GM21619 (cell line): ENCODE results near the gene UBL4A.
"Not testable (repeated sequence)": the region's sequence is repeated elsewhere in the genome, so short reads cannot be mapped to it uniquely, and the experiment has no call there.

Source experiments
- ATAC-seq: cut with Tn5 transposase; IDR thresholded peaks from one replicate; pipeline ENCODE4 v1.9.1; 2021; ENCODE audit not compliant: unreplicated experiment

The UBL4A gene

DNA sequence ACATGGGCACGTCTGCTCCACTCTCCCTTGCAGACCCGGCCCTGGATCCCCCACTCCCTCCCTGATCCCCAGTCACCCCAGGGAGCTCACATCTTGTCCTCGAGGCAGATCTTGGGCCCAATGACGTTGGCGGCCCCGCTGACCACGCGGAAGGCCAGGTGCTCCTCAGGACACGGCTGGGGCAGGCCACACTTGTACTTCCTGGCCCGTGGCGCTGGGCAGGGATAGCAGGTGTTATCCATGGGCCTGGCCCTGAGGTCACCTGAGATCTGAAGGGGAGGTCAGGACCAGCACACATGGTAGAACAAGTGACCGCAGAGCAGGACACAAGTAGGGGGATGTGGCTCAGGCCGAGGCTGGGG is 21.9 kb upstream of the UBL4A start:
- no peak for ATAC-seq

DNA sequence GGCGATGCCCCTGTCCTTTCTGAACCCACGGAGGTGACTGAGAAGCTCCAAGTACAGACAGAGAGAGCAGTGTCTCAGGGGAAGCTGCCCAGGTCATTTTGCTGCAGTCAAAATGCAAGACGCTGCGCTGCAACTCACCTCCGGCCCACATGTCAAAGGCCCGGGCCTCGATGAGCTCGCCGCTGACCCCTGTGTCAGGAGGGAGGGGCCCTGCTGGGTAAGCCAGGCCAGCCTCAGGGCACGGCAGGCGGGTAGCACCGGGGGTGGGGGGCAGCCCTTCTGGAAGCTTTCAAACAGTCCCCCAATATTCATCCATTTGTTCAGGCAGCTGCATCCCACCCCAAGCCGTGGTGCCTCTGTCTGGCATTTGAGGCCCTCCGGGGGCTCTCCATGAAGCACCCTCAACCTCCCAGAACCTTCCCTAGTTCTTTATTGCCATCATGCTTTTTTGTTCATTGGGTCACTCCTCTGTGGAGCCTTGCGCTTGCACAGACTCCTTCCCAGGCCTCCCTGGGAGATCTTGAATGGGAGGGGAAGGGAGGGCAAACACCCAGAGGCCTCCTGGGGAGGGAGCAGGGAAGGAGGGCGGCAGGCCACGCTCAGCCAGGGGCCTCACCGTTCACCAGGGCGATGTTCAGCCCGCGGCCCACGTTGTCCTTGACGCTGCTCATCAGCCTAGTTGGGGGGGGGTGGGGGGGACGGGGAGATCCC is 21.4 kb upstream of the UBL4A start:
- no peak for ATAC-seq

DNA sequence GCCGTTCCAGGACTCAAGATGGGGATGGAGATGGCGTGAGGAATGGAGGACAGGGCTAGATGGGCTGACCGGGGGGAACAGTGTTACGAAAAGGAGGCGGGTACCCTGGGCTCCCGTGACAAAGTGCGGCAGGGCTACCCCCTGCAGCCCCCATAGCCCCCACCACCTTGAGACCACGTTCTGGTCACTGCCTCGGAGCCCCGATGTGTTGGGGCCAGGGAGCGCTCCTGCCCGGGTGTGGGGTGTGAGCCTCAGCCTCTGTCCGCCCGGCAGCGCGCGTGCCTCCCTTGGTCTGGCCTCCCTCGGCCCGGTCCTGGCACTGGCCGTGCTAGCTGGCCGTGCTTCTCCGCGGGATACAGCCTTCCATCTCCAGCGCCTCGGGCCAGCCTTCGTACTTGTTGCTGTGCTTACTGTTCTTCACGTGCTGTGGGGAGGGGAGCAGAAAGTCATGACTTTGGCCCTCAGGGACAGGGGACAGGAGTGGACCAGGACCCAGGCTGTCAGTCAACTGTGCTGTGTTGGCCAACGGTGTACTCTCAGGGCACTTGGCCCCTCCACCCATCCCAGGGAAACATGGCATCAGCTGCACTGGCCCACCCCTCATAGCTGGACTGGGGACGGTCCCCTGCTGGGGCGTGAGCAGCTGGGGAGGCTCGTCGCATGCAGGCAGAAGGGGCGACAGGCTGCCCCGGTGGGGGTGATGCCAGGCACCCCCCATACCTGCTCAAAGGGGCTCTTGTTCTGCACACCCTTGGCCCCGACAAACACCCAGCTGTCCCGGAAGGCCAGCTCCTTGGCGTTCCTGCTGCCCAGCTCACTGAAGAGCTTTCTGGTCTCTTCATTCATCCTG is 20.3 kb upstream of the UBL4A start:
- ATAC-seq: no peak

DNA sequence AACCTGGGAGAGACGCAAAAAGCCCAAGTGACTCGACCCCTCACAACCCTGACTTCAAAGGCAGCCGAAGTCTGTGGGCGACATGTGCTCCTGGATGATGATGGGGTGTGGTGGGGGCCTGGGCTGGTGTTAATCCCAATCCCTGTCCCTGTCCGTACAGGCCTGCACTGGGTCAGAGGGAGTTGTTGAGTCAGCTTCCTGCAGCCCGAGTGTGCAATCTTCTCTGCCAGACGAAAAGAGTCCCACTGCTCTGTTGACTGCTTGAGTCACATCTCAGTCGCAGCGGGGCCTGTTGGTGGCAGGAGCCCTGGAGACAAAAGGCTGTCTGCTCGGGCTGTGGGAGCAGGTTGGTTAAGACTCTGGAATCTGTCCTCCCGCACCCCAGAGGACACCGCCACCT is 19.3 kb upstream of the UBL4A start:
- ATAC-seq: no peak

DNA sequence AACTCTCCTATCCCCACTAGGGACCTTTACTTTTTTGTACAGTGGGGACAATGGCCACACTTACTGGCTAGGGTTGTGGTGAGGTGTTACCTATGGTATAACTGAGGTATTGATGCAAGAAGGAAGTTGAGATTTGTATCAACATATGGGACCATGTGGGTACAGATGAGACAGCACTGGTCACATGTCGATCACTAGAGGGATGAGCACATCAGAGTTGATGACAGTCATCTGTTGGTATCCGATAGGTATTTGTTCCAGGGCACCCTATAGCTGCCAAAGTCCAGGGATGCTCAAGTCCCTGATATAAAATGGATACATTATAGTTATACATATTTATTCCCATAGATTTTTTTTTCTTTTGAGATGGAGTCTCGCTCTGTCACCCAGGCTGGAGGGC is 16.6 kb upstream of the UBL4A start:
- ATAC-seq: no peak

DNA sequence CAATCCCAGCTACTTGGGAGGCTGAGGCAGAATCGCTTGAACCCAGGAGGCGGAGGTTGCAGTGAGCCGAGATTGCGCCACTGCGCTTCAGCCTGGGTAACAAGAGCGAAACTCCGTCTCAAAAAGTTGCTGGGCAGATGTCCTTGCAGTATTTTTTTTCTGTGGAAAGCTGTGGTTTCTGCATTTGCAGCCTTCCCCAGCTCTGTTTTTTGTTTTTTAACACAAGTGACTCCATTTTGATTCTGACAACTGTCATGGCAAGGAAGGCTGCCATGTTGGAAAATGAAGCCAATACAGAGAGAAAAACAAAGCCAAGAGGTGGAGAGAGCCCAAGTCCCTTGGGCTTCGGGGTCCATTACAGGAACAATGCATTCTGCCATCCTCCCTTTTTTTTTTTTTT is 15.7 kb upstream of the UBL4A start:
- no peak for ATAC-seq

DNA sequence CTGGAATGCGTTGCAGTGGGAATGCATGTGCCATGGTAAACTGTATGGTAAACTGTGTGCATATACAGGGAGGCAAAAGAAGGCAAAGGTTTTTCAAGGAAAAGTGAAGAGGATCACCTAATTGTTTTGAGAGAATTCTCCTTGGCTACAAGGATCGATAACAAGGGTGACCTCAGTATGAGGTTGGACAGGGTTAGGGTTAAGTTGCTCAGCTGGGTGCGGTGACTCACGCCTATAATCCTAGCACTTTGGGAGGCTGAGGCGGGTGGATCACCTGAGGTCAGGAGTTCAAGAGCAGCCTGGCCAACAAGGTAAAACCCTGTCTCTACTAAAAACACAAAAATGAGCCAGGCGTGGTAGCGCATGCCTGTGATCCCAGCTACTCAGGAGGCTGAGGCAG is 15.0 kb upstream of the UBL4A start:
- ATAC-seq: not testable (repeated sequence)

DNA sequence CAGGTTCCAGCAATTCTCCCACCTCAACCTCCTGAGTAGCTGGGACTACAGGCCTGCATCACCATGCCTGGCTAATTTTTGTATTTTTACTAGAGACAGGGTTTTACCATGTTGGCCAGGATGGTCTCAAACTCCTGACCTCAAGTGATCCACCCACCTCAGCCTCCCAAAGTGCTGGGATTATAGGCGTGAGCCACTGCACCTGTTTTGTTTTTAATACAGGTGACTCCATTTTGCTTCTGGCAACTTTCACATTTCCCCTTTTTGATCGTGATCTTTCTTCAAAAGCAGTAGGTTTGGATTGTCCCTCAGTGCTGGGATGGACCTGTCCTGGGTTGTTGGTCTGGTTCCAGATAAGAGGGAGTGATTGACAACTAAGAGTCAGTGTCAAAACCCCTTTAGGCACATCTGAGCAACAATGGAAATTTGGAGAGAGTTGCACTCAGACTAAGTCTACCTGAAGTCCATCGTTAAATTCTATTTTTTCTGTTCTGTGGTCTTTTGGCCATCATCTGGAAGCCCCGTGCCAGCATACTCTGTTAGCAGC is 10.2 kb upstream of the UBL4A start:
- ATAC-seq: not testable (repeated sequence)

DNA sequence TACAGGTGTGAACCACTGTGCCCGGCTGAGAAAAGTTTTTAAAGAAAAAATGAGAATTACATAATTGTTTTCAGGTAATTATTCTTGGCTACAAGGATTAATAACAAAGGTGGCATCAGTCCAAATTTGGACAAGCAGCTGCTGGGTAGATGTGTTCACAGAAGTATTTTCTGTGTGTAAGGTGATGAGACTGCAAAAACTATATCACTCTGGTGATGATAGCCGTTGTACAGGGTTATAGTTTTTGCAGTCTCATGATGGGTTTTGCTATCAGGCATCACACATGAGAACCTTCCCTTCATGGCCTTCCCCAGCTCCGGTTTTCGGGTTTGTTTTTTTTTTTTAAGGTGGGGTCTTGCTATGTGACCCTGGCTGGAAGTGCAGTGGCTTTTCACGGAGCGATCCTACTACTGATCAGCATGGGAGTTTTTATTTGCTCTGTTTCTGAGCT is 9.1 kb upstream of the UBL4A start:
- ATAC-seq: no peak

DNA sequence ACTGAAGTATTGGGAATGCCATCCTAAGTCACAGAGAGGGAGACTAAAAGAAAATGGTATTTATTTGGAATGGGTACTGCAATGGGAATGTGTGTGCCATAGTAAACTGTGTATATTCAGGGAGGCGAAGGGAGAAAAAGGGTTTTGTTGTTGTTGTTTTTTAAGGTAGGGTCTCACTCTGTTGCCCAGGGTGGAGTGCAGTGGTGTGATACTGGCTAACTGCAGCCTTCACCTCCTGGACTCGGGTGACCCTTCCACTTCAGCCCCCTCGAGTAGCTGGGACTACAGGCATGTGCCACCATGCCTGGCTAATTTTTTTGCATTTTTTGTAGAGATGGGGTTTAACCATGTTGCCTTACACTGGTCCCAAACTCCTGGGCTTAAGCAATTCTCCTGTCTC is 8.3 kb upstream of the UBL4A start:
- ATAC-seq: no peak

DNA sequence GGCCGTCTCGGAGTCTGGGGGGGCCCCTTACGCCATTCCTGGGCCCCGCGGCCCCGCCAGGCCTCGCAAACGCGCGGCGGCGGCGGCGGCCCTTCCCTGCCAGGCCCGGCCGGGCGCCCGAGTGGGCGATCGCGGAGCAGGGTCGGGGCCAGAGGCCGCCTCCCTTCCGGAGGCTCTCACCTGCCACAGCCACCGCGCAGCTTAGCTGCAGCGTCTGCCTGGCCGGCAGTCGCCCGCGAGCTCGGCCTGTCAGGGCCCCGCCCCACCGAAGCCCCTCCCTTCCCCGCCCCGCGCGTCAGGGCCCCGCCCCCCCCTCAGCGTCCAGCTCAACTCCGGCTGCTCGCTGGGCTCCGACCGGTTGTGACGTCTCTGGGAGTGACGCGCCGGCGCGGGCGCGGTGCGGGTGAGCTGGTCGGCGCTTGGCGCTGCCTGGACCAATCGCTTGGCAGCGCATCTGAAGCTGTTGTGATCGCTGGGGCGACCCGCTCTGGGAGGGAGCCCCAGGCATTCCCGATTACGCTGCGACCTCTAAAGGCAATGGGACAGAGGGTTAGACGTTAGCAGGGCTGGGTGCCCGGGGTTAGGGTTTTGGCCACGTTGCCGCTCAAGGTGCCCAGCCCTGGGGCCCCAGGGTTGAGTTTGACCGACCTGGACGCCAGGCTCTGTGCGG is 4.1 kb upstream of the UBL4A start, which contains the start of gene SLC10A3:
TSS of gene SLC10A3 (minus strand) at position 216 of the 670 bp plus-strand sequence. CDS start 1,689 bp downstream, outside the sequence.
- ATAC-seq: peak; percentile 82

DNA sequence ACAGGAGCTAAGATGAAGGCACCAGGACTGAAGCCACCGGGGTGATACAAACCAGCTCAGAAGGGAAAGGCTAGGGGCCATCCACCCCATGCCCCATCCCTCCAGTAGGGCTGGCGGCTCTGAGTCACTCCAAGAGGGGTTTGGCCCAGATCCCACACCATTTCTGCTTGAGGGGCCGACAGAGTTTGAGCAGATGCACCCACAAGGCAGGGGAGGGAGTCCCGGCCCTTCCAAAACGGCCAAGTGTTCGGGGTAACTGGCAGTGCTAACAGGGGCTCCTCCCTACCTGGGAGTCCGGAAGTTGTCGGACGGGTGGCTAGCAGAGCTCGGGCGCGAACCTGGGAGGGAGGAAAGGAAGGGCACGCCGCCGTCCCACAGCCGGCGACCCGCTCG is 3.6 kb upstream of the UBL4A start:
- peak; percentile 25 for ATAC-seq

DNA sequence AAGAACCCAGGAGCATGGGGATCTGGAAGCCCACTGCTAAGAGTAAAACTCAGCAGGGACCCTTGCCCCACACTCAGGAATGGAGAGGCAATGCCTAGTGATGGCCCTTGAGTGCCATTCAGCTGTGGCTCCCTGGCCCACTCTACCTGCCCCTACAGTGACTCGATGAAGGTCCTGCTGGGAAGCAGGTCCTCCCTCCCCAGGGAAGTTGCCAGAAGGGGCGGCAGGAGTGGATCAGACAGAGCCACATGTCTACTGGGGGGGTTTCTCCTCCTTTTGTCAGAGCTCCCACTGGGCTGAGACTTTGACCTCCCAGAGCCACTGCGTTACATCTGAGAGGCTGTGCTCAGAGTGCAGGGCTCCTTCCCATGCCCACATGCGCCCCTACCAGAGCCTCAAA is 2.8 kb upstream of the UBL4A start:
- ATAC-seq: no peak

DNA sequence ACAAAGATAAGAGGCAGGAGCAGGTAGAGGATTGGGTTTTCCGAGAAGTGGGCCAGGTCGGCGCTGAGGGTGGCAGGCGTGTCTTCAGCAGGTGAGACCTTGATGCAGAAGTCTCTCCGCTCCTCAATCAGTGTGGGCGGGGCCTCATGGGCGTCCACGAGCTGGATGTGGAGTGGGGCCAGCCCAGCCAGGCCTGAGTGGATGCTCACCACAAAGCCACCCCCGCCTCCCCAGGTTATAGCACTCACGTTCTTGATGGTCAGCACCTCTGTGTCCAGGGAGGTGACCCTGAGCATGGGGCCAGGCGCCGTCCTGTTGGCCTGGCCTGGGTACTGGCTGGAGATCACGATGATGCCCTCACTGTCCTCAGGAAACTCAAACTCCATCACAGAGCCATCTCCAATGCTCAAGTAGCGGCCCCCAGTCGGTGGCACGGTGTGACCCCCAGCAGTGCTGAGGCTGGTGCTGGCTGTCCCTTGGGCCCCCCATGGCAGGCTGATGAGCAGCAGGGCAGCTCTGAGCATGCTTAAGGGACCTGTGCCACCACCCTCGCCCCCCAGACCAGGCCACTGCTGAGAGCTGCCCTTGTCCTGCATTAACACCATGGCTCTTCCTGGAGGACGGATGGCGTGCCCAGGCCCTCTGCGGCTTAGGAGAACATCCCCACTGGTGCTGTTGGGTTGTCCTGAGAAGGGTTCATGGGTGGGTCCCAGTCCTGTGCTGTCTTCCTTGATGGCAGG is 2.1 kb upstream of the UBL4A start:
- ATAC-seq: no peak

DNA sequence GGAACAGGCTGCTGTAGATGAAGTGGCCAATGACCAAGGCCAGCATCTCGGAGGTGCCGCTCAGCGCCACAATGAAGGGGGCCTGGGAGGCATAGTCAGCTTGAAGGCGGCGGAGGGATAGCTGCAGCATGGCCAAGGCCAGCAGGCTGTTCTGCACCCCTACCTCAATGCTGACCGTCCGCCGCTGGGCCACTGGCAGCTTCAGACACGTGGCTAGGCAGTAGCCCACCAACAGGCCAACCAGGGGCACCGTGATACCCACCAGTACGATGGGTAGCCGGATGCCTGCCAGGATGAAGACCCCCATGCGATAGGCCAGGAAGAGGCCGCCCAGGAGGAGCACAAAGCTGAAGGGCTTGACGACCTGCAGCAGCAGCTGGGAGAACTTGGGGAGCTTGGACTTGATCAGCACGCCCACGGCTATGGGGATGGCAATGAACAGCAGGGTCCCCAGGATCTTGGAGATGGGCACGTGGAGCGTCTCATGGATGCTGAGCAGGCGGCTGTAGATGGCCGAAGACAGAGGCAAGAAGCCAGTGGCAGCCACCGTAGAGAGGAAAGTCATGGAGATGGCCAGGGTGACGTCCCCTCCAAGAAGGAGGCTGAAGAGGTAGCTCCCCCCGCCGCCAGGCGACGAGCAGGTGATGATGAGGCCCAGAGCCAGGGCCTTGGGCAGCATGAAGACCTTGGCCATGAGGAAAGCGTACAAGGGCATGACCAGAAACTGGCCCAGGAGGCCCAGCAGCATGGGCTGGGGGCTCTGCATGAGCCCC is 1.3 kb upstream of the UBL4A start:
- ATAC-seq: no peak

DNA sequence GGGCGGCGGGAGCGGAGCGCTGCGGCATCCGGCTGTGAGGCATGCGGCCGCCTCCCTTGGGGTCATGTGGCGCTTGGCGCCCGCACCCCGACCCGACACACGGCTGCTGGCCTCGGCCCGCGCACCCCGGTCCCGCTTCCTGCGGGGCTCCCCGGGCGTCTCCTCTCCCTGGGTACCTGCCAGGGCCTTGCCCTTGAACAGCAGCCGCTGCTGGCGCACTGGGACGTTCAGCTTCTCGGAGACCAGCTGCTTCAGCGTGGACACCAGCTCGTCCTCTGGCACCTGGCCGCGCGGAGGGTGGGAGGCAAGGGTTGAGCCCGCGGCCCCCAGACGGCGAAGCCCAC is 391 bp downstream of the UBL4A start:
- ATAC-seq: no peak

DNA sequence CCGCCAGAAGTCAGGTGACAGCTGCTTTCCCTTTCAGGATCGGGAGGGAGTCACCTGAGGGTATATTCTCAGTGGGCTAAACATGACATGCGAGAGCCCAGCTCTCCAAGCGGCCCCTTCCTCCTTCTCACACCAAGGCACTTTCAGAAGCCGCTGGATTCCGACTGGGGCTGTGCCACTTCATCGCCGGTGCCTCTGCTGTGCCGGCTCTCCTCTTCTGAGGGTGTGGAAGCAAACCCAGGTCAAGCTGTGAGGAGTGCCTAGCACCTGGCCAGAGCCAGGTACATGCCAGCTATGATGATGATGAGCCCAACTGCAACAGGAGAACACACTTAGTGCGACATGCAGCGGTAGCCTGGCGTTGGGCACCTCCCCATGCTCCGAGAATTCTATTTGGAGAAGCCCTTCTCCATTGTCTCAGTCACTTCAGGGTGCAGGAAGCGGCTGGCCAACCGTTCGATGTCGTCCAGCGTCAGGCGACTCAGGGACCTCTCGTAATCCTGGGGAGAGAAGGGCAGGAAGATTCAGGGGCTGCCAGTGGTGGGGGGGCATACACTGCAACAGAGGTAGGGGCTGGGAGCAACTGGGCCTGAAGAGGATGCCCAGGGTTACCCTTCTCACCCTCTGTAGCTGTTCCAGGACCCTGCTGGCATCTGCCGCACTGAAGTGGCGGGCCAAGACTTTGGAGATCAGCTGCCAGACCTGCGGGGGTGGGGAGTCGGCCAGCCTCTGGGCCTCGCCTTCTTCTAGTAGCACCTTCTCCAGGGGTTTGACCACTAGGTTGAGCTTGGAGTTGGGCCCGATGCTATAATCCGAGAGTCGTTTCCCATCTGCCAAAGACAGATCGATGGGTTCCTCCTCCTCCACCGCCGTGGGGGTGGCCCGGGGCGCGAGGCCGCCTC is 1.0 kb downstream of the UBL4A start:
- no peak for ATAC-seq

DNA sequence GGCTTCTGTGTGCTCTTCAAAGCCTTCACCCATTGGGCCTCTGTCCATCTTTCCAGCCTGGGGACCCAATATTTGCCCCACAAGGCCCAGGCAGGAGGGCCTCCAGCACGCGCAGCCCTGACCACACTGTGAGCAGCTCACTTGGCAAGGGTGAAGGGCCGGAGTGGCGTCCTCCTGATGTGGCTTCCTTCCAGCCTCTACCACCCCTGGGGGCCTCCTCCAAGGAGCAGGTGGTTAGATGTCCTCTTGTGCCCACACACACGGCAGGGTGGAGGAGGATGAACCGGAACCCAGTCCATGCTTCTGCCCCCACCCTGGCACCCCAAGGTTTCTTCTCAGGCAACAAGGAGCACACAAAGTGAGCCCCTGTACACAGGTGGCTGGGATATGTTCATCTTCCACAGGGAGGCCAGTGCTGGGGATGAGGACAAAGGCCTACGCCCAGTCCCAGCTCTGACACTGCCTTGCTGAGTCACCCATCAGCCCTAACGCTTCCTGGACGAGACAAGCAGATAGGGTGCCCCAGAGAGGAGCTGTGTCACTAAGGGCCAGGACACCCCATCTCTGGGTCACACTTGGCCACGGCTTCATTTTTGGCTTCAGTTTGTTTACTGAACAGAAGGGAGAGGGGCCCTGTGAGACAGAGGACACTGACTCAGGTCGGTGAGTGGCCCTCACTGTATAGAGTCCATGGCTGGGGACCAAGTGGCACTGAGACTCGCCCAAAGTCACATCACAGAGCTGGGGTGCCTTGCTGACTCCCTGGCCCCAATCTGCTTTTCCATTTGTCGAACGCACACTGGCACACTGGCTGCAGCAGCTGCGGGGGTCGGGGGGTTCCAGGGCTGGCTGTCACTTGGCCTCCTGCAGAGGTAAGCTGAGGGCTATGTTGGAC is 1.9 kb downstream of the UBL4A start:
- ATAC-seq: no peak
